HEK293 (cell line): ENCODE results near the gene CRYBG2.

Experiments used
- CTCF ChIA-PET: fragments of 350-600 bp; formaldehyde crosslinking; extraction: SDS; loops from one replicate; lab custom pipeline; 2021; ENCODE audit warnings: antibody characterized with exemption; lab: Yijun Ruan, JAX
- POLR2A ChIA-PET: fragments of 300-600 bp; formaldehyde crosslinking; extraction: SDS; loops from one replicate; lab custom pipeline; 2020; ENCODE audit warnings: antibody characterized with exemption, inconsistent platforms; lab: Yijun Ruan, JAX
- H3K27ac ChIP-seq: fragments of 200-500 bp; sonication (Bioruptor generic); 2 replicates; pipeline ENCODE4 v1.5.1; 2014; ENCODE audit warnings: low read depth, low read length, control low read depth, inconsistent platforms; ENCODE audit errors: extremely low read depth
- H3K36me3 ChIP-seq, 2 experiments: fragments of 200-500 bp in 1 of 2; sonication (Bioruptor generic) in 1 of 2; 1 replicate in 1 of 2; 2 replicates in 1 of 2; pipeline ENCODE4 v1.5.1; 2014 to 2017; ENCODE audit warnings: inconsistent platforms in 2 of 2, low read length in 2 of 2; ENCODE audit not compliant: control insufficient read depth in 2 of 2, insufficient read depth in 1 of 2
- H3K4me1 ChIP-seq: fragments of 200-500 bp; sonication (Bioruptor generic); 2 replicates; pipeline ENCODE4 v1.5.1; 2014; ENCODE audit warnings: mild to moderate bottlenecking, low read length, inconsistent platforms; ENCODE audit not compliant: control insufficient read depth, insufficient read depth
- H3K4me3 ChIP-seq: 2 replicates; pipeline ENCODE4 v1.5.1; 2011; ENCODE audit warnings: low read depth, mild to moderate bottlenecking, control low read depth, low read length, moderate library complexity
- H3K9me3 ChIP-seq: fragments of 200-500 bp; sonication (Bioruptor generic); 2 replicates; pipeline ENCODE4 v1.5.1; 2014; ENCODE audit warnings: low read depth, low read length, inconsistent platforms; ENCODE audit not compliant: control insufficient read depth, insufficient read depth
- CTCF ChIP-seq: fragments of 450-650 bp; formaldehyde crosslinking; IDR thresholded peaks from 2 replicates; pipeline ENCODE4 v1.5.1; 2016; ENCODE audit warnings: missing biosample characterization, missing genetic modification characterization
- EGR2 ChIP-seq: fragments of 450-650 bp; formaldehyde crosslinking; IDR thresholded peaks from 2 replicates; pipeline ENCODE4 v1.5.1; 2016; ENCODE audit warnings: low read depth, missing biosample characterization, missing genetic modification characterization
- GLIS2 ChIP-seq: fragments of 450-650 bp; formaldehyde crosslinking; IDR thresholded peaks from 2 replicates; pipeline ENCODE4 v1.5.1; 2016; ENCODE audit warnings: missing biosample characterization, missing genetic modification characterization
- PATZ1 ChIP-seq: fragments of 450-650 bp; formaldehyde crosslinking; IDR thresholded peaks from 2 replicates; pipeline ENCODE4 v1.5.1; 2016; ENCODE audit warnings: missing biosample characterization, missing genetic modification characterization
- PRDM2 ChIP-seq: fragments of 450-650 bp; formaldehyde crosslinking; IDR thresholded peaks from 2 replicates; pipeline ENCODE4 v1.5.1; 2016; ENCODE audit warnings: missing biosample characterization, missing genetic modification characterization, borderline replicate concordance
- PRDM6 ChIP-seq: fragments of 450-650 bp; formaldehyde crosslinking; IDR thresholded peaks from 2 replicates; pipeline ENCODE4 v1.5.1; 2017; ENCODE audit warnings: missing biosample characterization, missing genetic modification characterization
- SP7 ChIP-seq: fragments of 450-650 bp; formaldehyde crosslinking; IDR thresholded peaks from 2 replicates; pipeline ENCODE4 v1.5.1; 2016; ENCODE audit warnings: missing biosample characterization, missing genetic modification characterization
- TSHZ1 ChIP-seq: fragments of 450-650 bp; formaldehyde crosslinking; IDR thresholded peaks from 2 replicates; pipeline ENCODE4 v1.5.1; 2016; ENCODE audit warnings: missing biosample characterization, missing genetic modification characterization, borderline replicate concordance
- ZBTB1 ChIP-seq: fragments of 450-650 bp; formaldehyde crosslinking; IDR thresholded peaks from 2 replicates; pipeline ENCODE4 v1.5.1; 2016; ENCODE audit warnings: missing biosample characterization, missing genetic modification characterization
- ZBTB17 ChIP-seq: fragments of 450-650 bp; formaldehyde crosslinking; IDR thresholded peaks from 2 replicates; pipeline ENCODE4 v1.5.1; 2016; ENCODE audit warnings: missing biosample characterization, missing genetic modification characterization
- ZIC2 ChIP-seq: fragments of 450-650 bp; formaldehyde crosslinking; IDR thresholded peaks from 2 replicates; pipeline ENCODE4 v1.5.1; 2016; ENCODE audit warnings: missing biosample characterization, missing genetic modification characterization
- ZNF112 ChIP-seq: fragments of 450-650 bp; formaldehyde crosslinking; IDR thresholded peaks from 2 replicates; pipeline ENCODE4 v1.5.0; 2017; ENCODE audit warnings: missing biosample characterization, missing genetic modification characterization
- ZNF169 ChIP-seq: fragments of 450-650 bp; formaldehyde crosslinking; IDR thresholded peaks from 2 replicates; pipeline ENCODE4 v1.5.1; 2016; ENCODE audit warnings: missing biosample characterization, missing genetic modification characterization
- ZNF174 ChIP-seq: fragments of 450-650 bp; formaldehyde crosslinking; IDR thresholded peaks from 2 replicates; pipeline ENCODE4 v1.5.0; 2017; ENCODE audit warnings: missing biosample characterization, mild to moderate bottlenecking, missing genetic modification characterization
- ZNF2 ChIP-seq: fragments of 450-650 bp; formaldehyde crosslinking; IDR thresholded peaks from 2 replicates; pipeline ENCODE4 v1.5.1; 2016; ENCODE audit warnings: missing biosample characterization, missing genetic modification characterization
- ZNF202 ChIP-seq: fragments of 450-650 bp; formaldehyde crosslinking; IDR thresholded peaks from 2 replicates; pipeline ENCODE4 v1.5.1; 2016; ENCODE audit warnings: missing biosample characterization, missing genetic modification characterization, borderline replicate concordance
- ZNF341 ChIP-seq: fragments of 450-650 bp; formaldehyde crosslinking; IDR thresholded peaks from 2 replicates; pipeline ENCODE4; 2016; ENCODE audit warnings: low read depth, missing biosample characterization, missing genetic modification characterization
- ZNF514 ChIP-seq: fragments of 450-650 bp; formaldehyde crosslinking; IDR thresholded peaks from 2 replicates; pipeline ENCODE4 v1.5.1; 2016; ENCODE audit warnings: missing biosample characterization, missing genetic modification characterization
- ZNF626 ChIP-seq: fragments of 450-650 bp; sonication (Bioruptor Pico); formaldehyde crosslinking; IDR thresholded peaks from 2 replicates; pipeline ENCODE4 v1.5.1; 2018; ENCODE audit warnings: missing biosample characterization, missing genetic modification characterization, inconsistent platforms
- ZNF654 ChIP-seq: fragments of 450-650 bp; formaldehyde crosslinking; IDR thresholded peaks from 2 replicates; pipeline ENCODE4 v1.5.1; 2016; ENCODE audit warnings: low read depth, missing biosample characterization, missing genetic modification characterization
- ZNF747 ChIP-seq: fragments of 450-650 bp; formaldehyde crosslinking; IDR thresholded peaks from 2 replicates; pipeline ENCODE4 v1.5.1; 2016; ENCODE audit warnings: missing biosample characterization, missing genetic modification characterization

The CRYBG2 gene

GRCh38 chr1:26363549-26364448, 9.9 kb upstream of the CRYBG2 start:
- ChIA-PET POLR2A (interaction anchor here (0.7 kb wide), 1 partner anchor 20 kb away, joined by 5 read pairs; no protein-coding TSS in a partner anchor), CTCF (interaction anchor here (0.6 to 3.8 kb wide), 50 partner anchors 10 to 1315 kb away, joined by 3 to 81 read pairs (median 4); partner anchors contain the start of genes CD52, CEP85, CRYBG2 and DHDDS)
- H3K27ac ChIP-seq, result no peak overlapping the region
- H3K9me3 ChIP-seq, result no peaks in the 10 kb centered on the region
- no peak overlapping the region for H3K4me3 ChIP-seq
- H3K36me3 ChIP-seq, result no peaks in the 10 kb centered on the region
- no peaks in the 10 kb centered on the region for H3K4me1 ChIP-seq
- no peak for TF ChIP-seq ZBTB1
- peak; percentile 74 for TF ChIP-seq ZIC2 (tag by site-specific recombination)
- TF ChIP-seq PRDM6 (tag by site-specific recombination), result no peak
- TF ChIP-seq ZNF747 (tag by site-specific recombination), result no peak
- peak; percentile 86 for TF ChIP-seq EGR2 (tag by site-specific recombination)
- TF ChIP-seq PATZ1, result no peak
- no peak for TF ChIP-seq ZNF202 (tag by site-specific recombination)
- peak; percentile 46; the same call in 1 of the 2 replicates for TF ChIP-seq ZNF2 (tag by site-specific recombination)
- TF ChIP-seq ZNF169, result no peak
- no peak for TF ChIP-seq ZNF514 (tag by site-specific recombination)
- TF ChIP-seq CTCF (tag by site-specific recombination), result peak; percentile 79
- no peak for TF ChIP-seq ZNF341
- 0 out of 2 replicates have a peak, but pooled peaks have one; percentile 28 for TF ChIP-seq ZNF174 (tag by site-specific recombination)
- TF ChIP-seq SP7, result peak; percentile 31; the same call in 1 of the 2 replicates
- TF ChIP-seq ZBTB17, result peak; percentile 68
- TF ChIP-seq ZNF654 (tag by site-specific recombination), result peak; percentile 61
- no peak for TF ChIP-seq TSHZ1 (tag by site-specific recombination)
- TF ChIP-seq PRDM2 (tag by site-specific recombination), result no peak
- TF ChIP-seq ZNF626, result no peak
- TF ChIP-seq GLIS2, result no peak
- no peak for TF ChIP-seq ZNF112
